ENCODE data around the gene CHPT1.
"Not testable (repeated sequence)": the region's sequence is repeated elsewhere in the genome, so short reads cannot be mapped to it uniquely, and the experiment has no call there.

CHPT1 gene

DNA sequence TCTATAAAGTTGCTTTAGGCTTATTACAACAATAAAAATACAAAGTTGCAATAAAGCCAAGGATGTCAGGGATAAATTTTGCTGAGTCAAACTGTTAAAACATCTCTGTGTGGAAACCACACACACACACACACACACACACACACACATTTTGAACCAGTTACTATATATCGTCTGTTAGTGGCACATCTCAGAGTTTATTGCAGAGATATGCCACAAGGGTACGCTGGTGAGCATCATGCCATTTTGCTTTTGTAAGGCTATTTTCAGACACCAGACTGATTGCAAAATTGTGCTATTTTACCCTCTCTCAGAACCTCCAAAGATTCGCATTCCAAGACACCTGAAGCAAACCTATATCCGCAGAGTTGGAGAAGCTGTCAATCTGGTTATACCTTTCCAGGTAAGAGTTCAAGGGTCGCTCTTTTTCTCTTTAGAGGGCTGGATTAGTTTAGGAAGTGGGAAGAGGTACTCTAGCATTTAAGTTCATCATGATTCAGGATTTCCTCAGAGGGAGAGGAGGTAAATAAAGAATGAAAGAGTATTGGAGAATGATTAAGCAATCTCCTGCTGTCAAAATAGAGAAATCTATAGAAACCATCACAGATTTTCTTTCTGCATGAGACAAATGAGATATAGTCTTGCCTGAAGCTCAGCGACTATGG lies 27.3 kb upstream of the CHPT1 start:
- H3K27ac ChIP-seq, result no peak overlapping the region
- POLR2A ChIA-PET (ENCODE audit: low non-redundant PET), result no interaction called here
- TF ChIP-seq CTCF (conservative IDR thresholded peaks at IDR 0.05; ENCODE audit: low read depth), result no peak
- CTCF ChIA-PET, result interaction anchor here (0.6 kb wide), 1 partner anchor 13 kb away, joined by 3 read pairs; no protein-coding TSS in a partner anchor
- DNase-seq (ENCODE audit: low spot score), result no peak

- CTCF ChIA-PET, result no interaction called here
- POLR2A ChIA-PET (ENCODE audit: low non-redundant PET), result no interaction called here
These were observed 26.2 kb upstream of the CHPT1 start for GRCh38 chr12:101671157-101671791.

DNA sequence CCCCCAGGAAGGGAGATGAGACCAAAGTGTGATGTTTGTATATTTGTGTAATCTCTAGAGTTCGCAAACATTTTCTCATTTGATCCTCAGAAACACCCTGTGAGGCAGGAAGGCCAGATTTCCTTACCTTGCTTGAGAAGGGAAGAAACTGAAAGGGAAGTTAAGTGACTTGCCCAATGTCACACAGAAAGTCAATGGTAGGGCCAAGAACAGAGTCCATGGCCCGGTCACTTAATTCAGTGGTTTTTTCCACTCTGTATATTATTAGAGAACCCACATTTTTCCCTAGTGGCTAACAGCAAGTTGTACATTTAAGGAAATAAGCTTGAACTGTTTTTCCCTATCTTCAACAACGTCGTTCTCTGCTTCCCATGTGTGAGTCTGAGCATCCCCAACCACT lies 25.6 kb upstream of the CHPT1 start:
- CTCF ChIA-PET, result no interaction called here
- DNase-seq (ENCODE audit: low spot score), result no peak
- TF ChIP-seq CTCF (conservative IDR thresholded peaks at IDR 0.05; ENCODE audit: low read depth), result no peak
- no peak overlapping the region for H3K27ac ChIP-seq
- POLR2A ChIA-PET (ENCODE audit: low non-redundant PET), result no interaction called here

More at GRCh38 chr12:101671157-101671791, 26.2 kb upstream of the CHPT1 start:
- no peak for DNase-seq (ENCODE audit: low spot score)
- TF ChIP-seq CTCF (conservative IDR thresholded peaks at IDR 0.05; ENCODE audit: low read depth), result no peak
- no peak overlapping the region for H3K27ac ChIP-seq

DNA sequence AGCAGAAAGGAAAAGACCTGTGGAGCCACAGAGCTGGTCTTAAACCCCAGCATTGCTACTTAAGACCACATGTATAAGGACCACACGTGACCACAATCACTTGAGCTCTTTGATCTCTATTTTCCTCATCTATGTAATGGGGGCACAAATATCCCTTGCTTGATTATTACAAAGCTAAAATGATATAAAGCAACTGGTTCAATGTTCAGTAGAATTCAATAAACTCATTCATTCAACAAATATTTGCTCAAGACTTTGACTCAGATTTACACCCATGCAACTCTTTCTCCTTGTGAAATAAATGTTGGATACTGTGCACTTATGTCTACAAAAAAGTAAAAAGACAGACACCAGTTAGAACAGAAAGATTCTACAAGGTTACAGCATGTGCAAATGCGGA lies 21.9 kb upstream of the CHPT1 start:
- CTCF ChIA-PET, result interaction anchor here (0.5 kb wide), 1 partner anchor 84 kb away, joined by 3 read pairs; no protein-coding TSS in a partner anchor

DNA sequence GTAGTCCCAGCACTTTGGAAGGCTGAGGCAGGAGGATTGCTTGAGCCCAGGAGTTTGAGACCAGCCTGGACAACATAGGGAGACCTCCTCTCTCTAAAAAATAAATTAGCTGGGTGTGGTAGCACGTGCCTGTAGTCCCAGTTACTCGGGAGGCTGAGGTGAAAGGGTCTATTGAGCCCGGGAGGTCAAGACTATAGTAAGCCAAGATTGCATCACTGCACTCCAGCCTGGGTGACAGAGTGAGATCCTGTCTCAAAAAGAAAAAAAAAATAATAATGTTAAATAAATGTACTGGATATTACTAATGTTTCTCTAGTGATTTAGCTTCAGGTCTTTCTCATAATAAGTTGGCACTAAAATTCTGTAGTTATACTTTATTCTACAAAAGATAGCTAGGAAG lies 20.9 kb upstream of the CHPT1 start:
- CTCF ChIA-PET; H3K27ac ChIP-seq; POLR2A ChIA-PET (ENCODE audit: low non-redundant PET); DNase-seq (ENCODE audit: low spot score): not testable (repeated sequence)

More for the DNA sequence above, 21.9 kb upstream of the CHPT1 start:
- no peak overlapping the region for H3K27ac ChIP-seq
- TF ChIP-seq CTCF (conservative IDR thresholded peaks at IDR 0.05; ENCODE audit: low read depth), result no peak
- POLR2A ChIA-PET (ENCODE audit: low non-redundant PET), result no interaction called here
- DNase-seq (ENCODE audit: low spot score), result no peak

DNA sequence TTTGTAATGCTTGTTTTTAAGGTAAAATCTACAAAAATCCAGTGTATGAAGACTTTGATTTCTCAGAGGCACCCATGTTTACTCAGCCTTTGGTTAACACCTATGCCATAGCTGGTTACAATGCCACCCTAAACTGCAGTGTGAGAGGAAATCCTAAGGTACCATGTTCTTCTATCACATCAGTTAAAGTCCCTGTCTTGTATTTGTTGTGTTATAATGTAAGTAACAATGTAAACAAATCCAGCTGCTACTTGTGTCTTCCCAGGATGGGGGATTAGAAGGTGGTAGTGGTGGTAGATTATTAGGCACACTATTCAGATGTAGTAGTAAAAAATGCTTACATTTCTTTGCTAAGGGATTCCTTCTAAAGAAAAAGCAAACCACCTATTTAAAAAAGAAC lies 19.4 kb upstream of the CHPT1 start:
- no peak for DNase-seq (ENCODE audit: low spot score)
- ChIA-PET POLR2A (ENCODE audit: low non-redundant PET) (no interaction called here), CTCF (no interaction called here)
- no peak overlapping the region for H3K27ac ChIP-seq
- TF ChIP-seq CTCF (conservative IDR thresholded peaks at IDR 0.05; ENCODE audit: low read depth), result no peak

GRCh38 chr12:101680240-101680639 lies 17.2 kb upstream of the CHPT1 start:
- ChIA-PET CTCF (no interaction called here), POLR2A (ENCODE audit: low non-redundant PET) (no interaction called here)
- no peak overlapping the region for H3K27ac ChIP-seq
- TF ChIP-seq CTCF (conservative IDR thresholded peaks at IDR 0.05; ENCODE audit: low read depth), result no peak
- DNase-seq (ENCODE audit: low spot score), result no peak
